Body of pancreas (tissue), 4 donors: ENCODE data around the gene GRIA1. TPM values are rescaled to one million over a fixed set of nuclear protein-coding genes. Genes with fewer than 3 reads are reported as not detected.

Experiments used
- ATAC-seq: fragments of 150-250 bp; one replicate; pipeline ENCODE4 v1.9.1; 2016
- DNase-seq, 4 donors: peaks; one replicate each; pipeline ENCODE4 v3.0.0-alpha.2; 2019
- H3K27ac ChIP-seq, 4 donors: fragments of 200-600 bp; sonication (generic); 1 replicate in 3 of 4; 2 replicates in 1 of 4; pipeline versions ENCODE4 v1.5.1 to v1.6.1; 2016 to 2019; ENCODE audit warnings: mild to moderate bottlenecking in 1 of 4, mixed read lengths in 1 of 4, moderate library complexity in 1 of 4
- H3K27me3 ChIP-seq, 2 donors: fragments of 200-600 bp; sonication (generic); one replicate each; pipeline ENCODE4 v1.6.0; 2016; ENCODE audit warnings: mild to moderate bottlenecking in 1 of 2
- H3K36me3 ChIP-seq, 2 donors: fragments of 200-600 bp; sonication (generic); replicated peaks in 1 of 2; 2 replicates each; pipeline ENCODE4 v1.5.1; 2016; ENCODE audit warnings: low read depth in 2 of 2; ENCODE audit not compliant: insufficient read depth in 1 of 2
- H3K4me1 ChIP-seq: fragments of 200-600 bp; sonication (generic); one replicate; pipeline ENCODE4 v1.6.0; 2016
- H3K4me3 ChIP-seq, 2 donors: fragments of 200-600 bp; sonication (generic); 1 replicate in 1 of 2; 2 replicates in 1 of 2; pipeline ENCODE4 v1.5.1; 2016 to 2019
- H3K9me3 ChIP-seq, 3 donors: fragments of 200-600 bp; sonication (generic); 1 replicate in 2 of 3; 2 replicates in 1 of 3; pipeline ENCODE4 v1.5.1; 2016
- POLR2A ChIP-seq, 3 donors: fragments of 450-650 bp; IDR thresholded peaks; one replicate each; pipeline ENCODE4 v1.6.1; 2016; ENCODE audit warnings: antibody characterized with exemption in 3 of 3, mild to moderate bottlenecking in 2 of 3
- WGBS, 2 donors: methylation state at CpG; one replicate each; pipeline ENCODE4 v1.1.5; 2017; 5-methylcytosine and 5-hydroxymethylcytosine counted together
- intact Hi-C: fragments of 100-400 bp; cut with DNase I; formaldehyde crosslinking; loops from one replicate; pipeline ENCODE4 v1.15.1; 2023
- total RNA-seq, 2 donors: library from RNA; depleted of rRNA; stranded (reverse); fragments of >200 nt; gene quantifications; one replicate each; pipeline ENCODE4 v1.1.0, GENCODE V29; 2016
- TF ChIP-seq, protein P1 (sequence below), 7 experiments: fragments of 450-650 bp in 4 of 7; fragments of 200-600 bp in 3 of 7; sonication (generic) in 3 of 7; IDR thresholded peaks; one replicate each; pipeline ENCODE4 v1.5.1; 2016 to 2019; ENCODE audit warnings: antibody characterized with exemption in 7 of 7

GRIA1 gene
- total RNA-seq, 2 donors from 2014 or later: 0.26 to 2.6 TPM

- DNase-seq: no peak
- H3K36me3 ChIP-seq: no peaks in the 10 kb centered on the region
- 64 to 67% methylated on average over 3 of the region's 3 CpGs for WGBS, 2 donors
- H3K4me3 ChIP-seq: no peak overlapping the region
- intact Hi-C loops: no loop called here
- TF ChIP-seq, protein P1, sequence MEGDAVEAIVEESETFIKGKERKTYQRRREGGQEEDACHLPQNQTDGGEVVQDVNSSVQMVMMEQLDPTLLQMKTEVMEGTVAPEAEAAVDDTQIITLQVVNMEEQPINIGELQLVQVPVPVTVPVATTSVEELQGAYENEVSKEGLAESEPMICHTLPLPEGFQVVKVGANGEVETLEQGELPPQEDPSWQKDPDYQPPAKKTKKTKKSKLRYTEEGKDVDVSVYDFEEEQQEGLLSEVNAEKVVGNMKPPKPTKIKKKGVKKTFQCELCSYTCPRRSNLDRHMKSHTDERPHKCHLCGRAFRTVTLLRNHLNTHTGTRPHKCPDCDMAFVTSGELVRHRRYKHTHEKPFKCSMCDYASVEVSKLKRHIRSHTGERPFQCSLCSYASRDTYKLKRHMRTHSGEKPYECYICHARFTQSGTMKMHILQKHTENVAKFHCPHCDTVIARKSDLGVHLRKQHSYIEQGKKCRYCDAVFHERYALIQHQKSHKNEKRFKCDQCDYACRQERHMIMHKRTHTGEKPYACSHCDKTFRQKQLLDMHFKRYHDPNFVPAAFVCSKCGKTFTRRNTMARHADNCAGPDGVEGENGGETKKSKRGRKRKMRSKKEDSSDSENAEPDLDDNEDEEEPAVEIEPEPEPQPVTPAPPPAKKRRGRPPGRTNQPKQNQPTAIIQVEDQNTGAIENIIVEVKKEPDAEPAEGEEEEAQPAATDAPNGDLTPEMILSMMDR (IDR thresholded peaks at IDR 0.05): no peak
- TF ChIP-seq POLR2A (IDR thresholded peaks at IDR 0.05): no peak
- no peaks in the 10 kb centered on the region for H3K4me1 ChIP-seq
- no peak overlapping the region for H3K27ac ChIP-seq
- no peak for ATAC-seq
- H3K27me3 ChIP-seq: no peaks in the 10 kb centered on the region
- H3K9me3 ChIP-seq: no peaks in the 10 kb centered on the region
Observed at GRCh38 chr5:153699035-153699434, 208.6 kb downstream of the GRIA1 start.

DNA sequence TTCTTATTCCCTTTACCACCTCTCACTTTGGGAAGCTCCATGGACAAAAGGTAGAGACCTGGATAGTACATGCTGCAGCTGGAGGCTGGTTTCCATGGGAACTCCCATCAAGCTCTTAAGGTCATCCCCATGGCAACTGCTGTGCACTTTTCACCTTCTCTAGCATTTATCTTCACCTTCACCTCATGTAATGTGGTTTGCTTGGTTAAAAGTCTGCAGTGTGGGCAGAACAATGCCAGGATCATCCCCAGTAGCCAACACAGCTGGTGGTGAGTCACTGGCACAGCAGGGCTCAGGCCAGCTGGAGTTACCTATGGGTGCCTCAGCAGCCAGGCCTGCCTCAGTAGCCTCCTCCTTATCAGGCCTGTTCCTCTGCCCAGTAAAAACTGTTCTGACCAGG lies 210.5 kb downstream of the GRIA1 start:
- no peaks in the 10 kb centered on the region for H3K27me3 ChIP-seq
- no peaks in the 10 kb centered on the region for H3K36me3 ChIP-seq
- H3K4me3 ChIP-seq: no peak overlapping the region
- H3K9me3 ChIP-seq: no peaks in the 10 kb centered on the region
- intact Hi-C loops: no loop called here
- H3K27ac ChIP-seq: no peak overlapping the region
- no peaks in the 10 kb centered on the region for H3K4me1 ChIP-seq
- no peak for ATAC-seq
- DNase-seq: no peak
- TF ChIP-seq, protein P1 (IDR thresholded peaks at IDR 0.05): no peak
- TF ChIP-seq POLR2A (IDR thresholded peaks at IDR 0.05): no peak

- ATAC-seq: no peak
- 66 to 72% methylated on average over 4 of the region's 4 CpGs for WGBS, 2 donors
- no peaks in the 10 kb centered on the region for H3K9me3 ChIP-seq
- TF ChIP-seq POLR2A (IDR thresholded peaks at IDR 0.05): no peak
- TF ChIP-seq, protein P1 (IDR thresholded peaks at IDR 0.05): no peak
- intact Hi-C loops: no loop called here
- no peak for DNase-seq
- no peak overlapping the region for H3K27ac ChIP-seq
- no peaks in the 10 kb centered on the region for H3K36me3 ChIP-seq
- no peak overlapping the region for H3K4me3 ChIP-seq
- no peaks in the 10 kb centered on the region for H3K4me1 ChIP-seq
- H3K27me3 ChIP-seq: no peaks in the 10 kb centered on the region
Observed at GRCh38 chr5:153702265-153702664, 211.8 kb downstream of the GRIA1 start.

- intact Hi-C loops: no loop called here
- no peak for TF ChIP-seq POLR2A (IDR thresholded peaks at IDR 0.05)
- TF ChIP-seq, protein P1 (IDR thresholded peaks at IDR 0.05): no peak
- no peaks in the 10 kb centered on the region for H3K9me3 ChIP-seq
- H3K4me1 ChIP-seq: no peaks in the 10 kb centered on the region
- H3K27ac ChIP-seq: no peak overlapping the region
- no peak for DNase-seq
- no peaks in the 10 kb centered on the region for H3K36me3 ChIP-seq
- ATAC-seq: no peak
- H3K27me3 ChIP-seq: no peaks in the 10 kb centered on the region
- no peak overlapping the region for H3K4me3 ChIP-seq
Observed at GRCh38 chr5:153704110-153704509, 213.6 kb downstream of the GRIA1 start.

- no peak for ATAC-seq
- H3K4me3 ChIP-seq: no peak overlapping the region
- 44 to 63% methylated on average over 6 of the region's 6 CpGs for WGBS, 2 donors
Observed at GRCh38 chr5:153707626-153708025, 217.2 kb downstream of the GRIA1 start.

More at GRCh38 chr5:153707626-153708025, 217.2 kb downstream of the GRIA1 start:
- intact Hi-C loops: no loop called here
- Histone ChIP-seq H3K4me1 (no peaks in the 10 kb centered on the region), H3K9me3 (no peaks in the 10 kb centered on the region), H3K27ac (no peak overlapping the region), H3K36me3 (no peaks in the 10 kb centered on the region), H3K27me3 (no peaks in the 10 kb centered on the region)
- no peak for DNase-seq
- no peak for TF ChIP-seq POLR2A (IDR thresholded peaks at IDR 0.05)
- TF ChIP-seq, protein P1 (IDR thresholded peaks at IDR 0.05): no peak
